Spleen (tissue), 11 donors: Measurements from ENCODE around the gene DOCK2. TPM values are rescaled to one million over a fixed set of nuclear protein-coding genes. Genes with fewer than 3 reads are reported as not detected.

Experiments
- DNase-seq: peaks from one replicate; pipeline ENCODE4 v3.0.0-alpha.2; 2020
- H3K27ac ChIP-seq, 8 donors: fragments of 200-600 bp; sonication (generic) in 7 of 8; 1 replicate in 4 of 8; 2 replicates in 4 of 8; pipeline versions ENCODE4 v1.5.0 to v1.8.0; 2016 to 2021; ENCODE audit warnings: inconsistent platforms in 4 of 8, mild to moderate bottlenecking in 4 of 8, moderate library complexity in 1 of 8
- H3K27me3 ChIP-seq, 7 donors: fragments of 200-600 bp; sonication (generic) in 6 of 7; replicated peaks in 1 of 7; 1 replicate in 4 of 7; 2 replicates in 3 of 7; pipeline versions ENCODE4 v1.5.0 to v1.8.0; 2016 to 2021; ENCODE audit warnings: inconsistent platforms in 3 of 7, mild to moderate bottlenecking in 1 of 7
- H3K36me3 ChIP-seq, 6 donors: fragments of 200-600 bp; sonication (generic) in 5 of 6; 1 replicate in 4 of 6; 2 replicates in 2 of 6; pipeline versions ENCODE4 v1.5.0 to v1.8.0; 2016 to 2021; ENCODE audit warnings: inconsistent platforms in 2 of 6
- H3K4me1 ChIP-seq, 6 donors: fragments of 200-600 bp; sonication (generic) in 5 of 6; 1 replicate in 3 of 6; 2 replicates in 3 of 6; pipeline versions ENCODE4 v1.5.0 to v1.8.0; 2016 to 2021; ENCODE audit warnings: inconsistent platforms in 3 of 6
- H3K4me3 ChIP-seq, 8 donors: fragments of 200-600 bp; sonication (generic) in 7 of 8; 1 replicate in 4 of 8; 2 replicates in 4 of 8; pipeline versions ENCODE4 v1.5.0 to v1.8.0; 2016 to 2021; ENCODE audit warnings: inconsistent platforms in 4 of 8, mild to moderate bottlenecking in 4 of 8, moderate library complexity in 2 of 8
- H3K9me3 ChIP-seq, 8 donors: fragments of 200-600 bp; sonication (generic) in 7 of 8; 1 replicate in 4 of 8; 2 replicates in 4 of 8; pipeline versions ENCODE4 v1.5.0 to v1.8.0; 2016 to 2021; ENCODE audit warnings: inconsistent platforms in 4 of 8
- CTCF ChIP-seq, 11 experiments: fragments of 200-600 bp in 7 of 11; fragments of 450-650 bp in 4 of 11; sonication (generic) in 4 of 11; IDR thresholded peaks in 8 of 11; conservative IDR thresholded peaks in 3 of 11; 1 replicate in 7 of 11; 2 replicates in 4 of 11; pipeline versions ENCODE4 v1.4.0 to v1.8.0; 2016 to 2021; ENCODE audit warnings: antibody characterized with exemption in 11 of 11, inconsistent platforms in 4 of 11, mild to moderate bottlenecking in 1 of 11
- POLR2A ChIP-seq, 3 donors: fragments of 450-650 bp; IDR thresholded peaks; one replicate each; pipeline ENCODE4 v1.5.1; 2017; ENCODE audit warnings: antibody characterized with exemption in 3 of 3, mild to moderate bottlenecking in 1 of 3
- POLR2AphosphoS5 ChIP-seq, 3 donors: sonication (generic); formaldehyde crosslinking; IDR thresholded peaks; one replicate each; pipeline ENCODE4 v1.5.1; 2017; ENCODE audit warnings: antibody characterized with exemption in 3 of 3
- WGBS, 5 donors: extraction: QIAGEN DNeasy Blood & Tissue Kit in 3 of 5; methylation state at CpG; one replicate each; pipeline versions ENCODE4 v1.1.5 to v1.1.7; 2013 to 2018; 5-methylcytosine and 5-hydroxymethylcytosine counted together
- intact Hi-C: fragments of 100-400 bp; cut with DNase I; formaldehyde crosslinking; loops from one replicate; pipeline ENCODE4 v1.15.0; 2023; ENCODE audit warnings: low total_unique reads
- polyA plus RNA-seq, 3 donors: library from polyadenylated mRNA; stranded (reverse); fragments of 200-250 nt; gene quantifications; one replicate each; pipeline ENCODE4 v1.2.1, GENCODE V29; 2013
- total RNA-seq, 7 donors: library from RNA; depleted of rRNA in 3 of 7; stranded (reverse); fragments of >200 nt in 3 of 7; fragmentation: NEBNext Ultra II Directional in 4 of 7; extraction: Animal tissue kit (Norgen Biotek cat#: 25700) in 4 of 7; gene quantifications; one replicate each; pipeline versions ENCODE4 v1.1.0 to v1.2.1, GENCODE V29; 2016 to 2021
- donor health status: healthy with polysubstance abuse.
- donor health status: DM: no; HTN: no; CAD: no; lungs with moderate emphysema.
- donor health status: DM: no; HTN: no; CAD: no.
- donor health status: Bipolar disorder and iron deficiency.
- donor health status: healthy.
- donor health status: DM: no; HTN: no; CAD: no.
- donor health status: DM: yes; HTN: yes; CAD: no.

DOCK2 gene
- total and polyA plus RNA-seq, 10 donors = 30.6 to 321 (median 198) TPM

GRCh38 chr5:170011751-170012150 is 374.7 kb downstream of the DOCK2 start:
- Histone ChIP-seq H3K27ac (no peak overlapping the region), H3K4me3 (no peak overlapping the region), H3K4me1 (no peaks in the 10 kb centered on the region), H3K36me3 (peaks cover 0 to 99% (median 42%) of the 10 kb centered on the region in 6 donors), H3K27me3 (no peaks in the 10 kb centered on the region), H3K9me3 (no peaks in the 10 kb centered on the region)
- no peak for DNase-seq
- TF ChIP-seq POLR2AphosphoS5 (IDR thresholded peaks at IDR 0.05) = no peak
- no peak for TF ChIP-seq CTCF (IDR thresholded peaks at IDR 0.05 in 8 of 11, conservative IDR thresholded peaks at IDR 0.05 in 3 of 11)
- TF ChIP-seq POLR2A (IDR thresholded peaks at IDR 0.05) = no peak
- WGBS, 5 donors = 87 to 98% (median 95%) methylated on average over 2 of the region's 2 CpGs
- intact Hi-C loops = no loop called here

- Histone ChIP-seq H3K9me3 (no peaks in the 10 kb centered on the region), H3K36me3 (peaks cover 0 to 99% (median 42%) of the 10 kb centered on the region in 6 donors), H3K4me3 (no peak overlapping the region), H3K4me1 (no peaks in the 10 kb centered on the region), H3K27me3 (no peaks in the 10 kb centered on the region), H3K27ac (no peak overlapping the region)
- TF ChIP-seq CTCF (IDR thresholded peaks at IDR 0.05 in 8 of 11, conservative IDR thresholded peaks at IDR 0.05 in 3 of 11) = no peak
- no peak for TF ChIP-seq POLR2AphosphoS5 (IDR thresholded peaks at IDR 0.05)
- TF ChIP-seq POLR2A (IDR thresholded peaks at IDR 0.05) = no peak
- no peak for DNase-seq
- 71 to 90% (median 82%) methylated on average over 11 of the region's 11 CpGs for WGBS, 5 donors
- intact Hi-C loops = no loop called here
Measured at GRCh38 chr5:170012622-170013021, 375.5 kb downstream of the DOCK2 start.

GRCh38 chr5:170020423-170020822 is 383.3 kb downstream of the DOCK2 start:
- Histone ChIP-seq H3K4me3 (no peak overlapping the region), H3K36me3 (peaks cover 0 to 100% (median 51%) of the 10 kb centered on the region in 6 donors), H3K27ac (no peak overlapping the region), H3K9me3 (no peaks in the 10 kb centered on the region), H3K27me3 (no peaks in the 10 kb centered on the region), H3K4me1 (no peaks in the 10 kb centered on the region)
- DNase-seq = no peak
- 90 to 96% (median 93%) methylated on average over 3 of the region's 3 CpGs for WGBS, 5 donors
- intact Hi-C loops = no loop called here
- TF ChIP-seq POLR2AphosphoS5 (IDR thresholded peaks at IDR 0.05) (no peak), CTCF (IDR thresholded peaks at IDR 0.05 in 8 of 11, conservative IDR thresholded peaks at IDR 0.05 in 3 of 11) (no peak)

GRCh38 chr5:170021506-170021905 is 384.4 kb downstream of the DOCK2 start:
- no peak for TF ChIP-seq CTCF (IDR thresholded peaks at IDR 0.05 in 8 of 11, conservative IDR thresholded peaks at IDR 0.05 in 3 of 11)
- TF ChIP-seq POLR2A (IDR thresholded peaks at IDR 0.05) = no peak
- no peak for TF ChIP-seq POLR2AphosphoS5 (IDR thresholded peaks at IDR 0.05)
- no peaks in the 10 kb centered on the region for H3K9me3 ChIP-seq
- H3K4me3 ChIP-seq = no peak overlapping the region
- intact Hi-C loops = no loop called here
- H3K27ac ChIP-seq = no peak overlapping the region
- no peaks in the 10 kb centered on the region for H3K4me1 ChIP-seq
- 79 to 95% (median 92%) methylated on average over 8 of the region's 8 CpGs for WGBS, 5 donors
- H3K27me3 ChIP-seq = no peaks in the 10 kb centered on the region
- peaks cover 0 to 100% (median 52%) of the 10 kb centered on the region in 6 donors for H3K36me3 ChIP-seq
- DNase-seq = no peak
